GM12873 (cell line): Measurements from ENCODE around the gene ACIN1.

Experiments
- TF ChIP-seq, protein P1 (sequence below): IDR thresholded peaks from 2 replicates; pipeline ENCODE4 v1.5.1; 2012; ENCODE audit warnings: low read depth, mild to moderate bottlenecking, moderate library complexity, low read length, control low read depth; ENCODE audit not compliant: insufficient read depth; ENCODE audit errors: missing control alignments

ACIN1 gene

DNA sequence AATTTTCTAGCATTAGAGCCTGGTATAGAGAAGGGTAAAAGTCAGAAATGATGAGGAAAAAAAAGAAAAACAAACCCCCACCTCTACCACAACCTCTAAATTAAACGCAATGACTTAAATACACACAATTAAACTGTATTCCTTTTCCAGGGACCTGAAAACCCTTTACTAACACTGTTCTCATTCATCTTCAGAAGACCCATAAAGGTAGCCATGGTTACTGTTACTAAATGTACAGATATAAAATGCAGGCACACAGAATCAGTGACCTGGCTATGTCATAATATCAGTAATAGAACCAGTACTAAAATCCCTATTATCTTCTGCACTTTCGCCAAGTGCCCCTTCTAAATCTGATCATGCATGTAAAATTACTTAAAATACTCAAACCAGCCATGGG lies 1.4 kb downstream of the ACIN1 start:
- TF ChIP-seq, protein P1, sequence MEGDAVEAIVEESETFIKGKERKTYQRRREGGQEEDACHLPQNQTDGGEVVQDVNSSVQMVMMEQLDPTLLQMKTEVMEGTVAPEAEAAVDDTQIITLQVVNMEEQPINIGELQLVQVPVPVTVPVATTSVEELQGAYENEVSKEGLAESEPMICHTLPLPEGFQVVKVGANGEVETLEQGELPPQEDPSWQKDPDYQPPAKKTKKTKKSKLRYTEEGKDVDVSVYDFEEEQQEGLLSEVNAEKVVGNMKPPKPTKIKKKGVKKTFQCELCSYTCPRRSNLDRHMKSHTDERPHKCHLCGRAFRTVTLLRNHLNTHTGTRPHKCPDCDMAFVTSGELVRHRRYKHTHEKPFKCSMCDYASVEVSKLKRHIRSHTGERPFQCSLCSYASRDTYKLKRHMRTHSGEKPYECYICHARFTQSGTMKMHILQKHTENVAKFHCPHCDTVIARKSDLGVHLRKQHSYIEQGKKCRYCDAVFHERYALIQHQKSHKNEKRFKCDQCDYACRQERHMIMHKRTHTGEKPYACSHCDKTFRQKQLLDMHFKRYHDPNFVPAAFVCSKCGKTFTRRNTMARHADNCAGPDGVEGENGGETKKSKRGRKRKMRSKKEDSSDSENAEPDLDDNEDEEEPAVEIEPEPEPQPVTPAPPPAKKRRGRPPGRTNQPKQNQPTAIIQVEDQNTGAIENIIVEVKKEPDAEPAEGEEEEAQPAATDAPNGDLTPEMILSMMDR, result no peak

DNA sequence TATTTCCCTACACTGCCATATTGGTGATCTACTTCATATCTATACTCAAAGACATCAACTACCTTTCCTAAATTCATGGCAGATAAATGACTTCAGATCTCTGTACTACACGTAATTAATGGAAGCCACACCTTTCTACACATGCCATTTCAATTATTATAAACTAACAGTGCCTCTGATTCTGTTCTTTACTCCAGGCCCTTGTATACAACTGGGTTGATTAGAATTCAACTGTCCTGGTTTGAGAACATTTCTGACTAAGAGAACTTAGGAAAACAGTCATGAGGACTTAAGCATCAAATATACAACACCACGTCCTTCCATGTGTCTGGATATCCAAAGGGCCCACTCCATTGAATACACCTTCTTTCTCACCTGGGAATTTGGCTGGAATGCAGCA lies 1.8 kb downstream of the ACIN1 start:
- TF ChIP-seq, protein P1, result no peak

DNA sequence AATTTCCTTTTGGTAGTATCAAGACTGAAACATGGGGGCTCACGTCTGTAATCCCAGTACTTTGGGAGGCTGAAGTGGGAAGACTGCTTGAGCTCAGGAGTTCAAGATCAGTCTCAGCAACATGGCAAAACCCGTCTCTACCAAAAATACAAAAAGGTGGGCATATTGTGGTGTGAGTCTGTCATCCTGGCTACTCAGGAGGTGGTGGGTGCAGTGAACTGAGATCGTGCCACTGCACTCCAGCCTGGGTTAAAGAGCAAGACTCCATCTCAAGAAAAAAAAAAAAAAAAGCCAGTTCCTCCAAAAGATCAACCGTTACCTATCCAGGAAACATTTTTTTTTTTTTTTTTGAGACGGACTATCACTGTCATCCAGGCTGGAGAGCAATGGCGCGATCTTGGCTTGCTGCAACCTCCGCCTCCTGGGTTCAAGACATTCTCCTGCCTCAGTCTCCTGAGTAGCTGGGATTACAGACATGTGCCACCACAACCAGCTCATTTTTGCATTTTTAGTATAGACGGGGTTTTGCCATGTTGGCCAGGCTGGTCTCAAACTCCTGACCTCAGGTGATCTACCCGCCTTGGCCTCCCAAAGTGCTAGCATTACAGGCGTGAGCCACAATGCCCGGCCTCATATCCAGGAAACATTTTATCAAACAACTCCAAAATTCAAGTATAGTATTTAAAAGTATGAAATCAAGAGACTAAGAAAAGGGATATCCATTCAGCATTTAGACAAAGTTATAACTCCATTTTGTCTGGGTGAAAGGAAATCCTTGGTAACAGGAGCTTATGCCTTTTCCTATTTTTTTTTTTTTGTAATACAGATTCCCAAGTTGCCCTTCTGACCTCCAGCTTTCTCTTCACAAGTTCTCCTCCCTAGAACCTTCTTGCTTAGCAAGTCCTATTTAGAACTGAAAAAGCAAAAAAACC lies 3.4 kb downstream of the ACIN1 start:
- TF ChIP-seq, protein P1, result no peak

DNA sequence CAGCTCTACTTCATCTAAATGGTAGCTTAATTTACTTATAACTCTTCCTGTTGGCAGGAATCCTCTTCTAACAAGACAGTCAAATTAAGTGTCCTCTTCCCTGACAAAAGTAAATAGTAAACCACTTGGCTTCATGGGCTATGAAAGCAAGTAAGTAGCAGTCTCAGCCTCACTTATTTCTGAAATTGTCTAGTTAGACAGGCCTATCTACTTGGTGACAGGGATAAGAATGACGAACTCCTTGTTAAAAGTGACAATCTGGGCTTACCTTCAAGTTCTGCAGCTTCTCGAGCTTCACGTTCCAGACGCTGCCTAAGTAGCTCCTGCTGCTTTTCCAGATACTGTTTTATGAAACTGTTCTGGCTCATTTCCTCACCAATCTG lies 4.7 kb downstream of the ACIN1 start:
- TF ChIP-seq, protein P1, result no peak

DNA sequence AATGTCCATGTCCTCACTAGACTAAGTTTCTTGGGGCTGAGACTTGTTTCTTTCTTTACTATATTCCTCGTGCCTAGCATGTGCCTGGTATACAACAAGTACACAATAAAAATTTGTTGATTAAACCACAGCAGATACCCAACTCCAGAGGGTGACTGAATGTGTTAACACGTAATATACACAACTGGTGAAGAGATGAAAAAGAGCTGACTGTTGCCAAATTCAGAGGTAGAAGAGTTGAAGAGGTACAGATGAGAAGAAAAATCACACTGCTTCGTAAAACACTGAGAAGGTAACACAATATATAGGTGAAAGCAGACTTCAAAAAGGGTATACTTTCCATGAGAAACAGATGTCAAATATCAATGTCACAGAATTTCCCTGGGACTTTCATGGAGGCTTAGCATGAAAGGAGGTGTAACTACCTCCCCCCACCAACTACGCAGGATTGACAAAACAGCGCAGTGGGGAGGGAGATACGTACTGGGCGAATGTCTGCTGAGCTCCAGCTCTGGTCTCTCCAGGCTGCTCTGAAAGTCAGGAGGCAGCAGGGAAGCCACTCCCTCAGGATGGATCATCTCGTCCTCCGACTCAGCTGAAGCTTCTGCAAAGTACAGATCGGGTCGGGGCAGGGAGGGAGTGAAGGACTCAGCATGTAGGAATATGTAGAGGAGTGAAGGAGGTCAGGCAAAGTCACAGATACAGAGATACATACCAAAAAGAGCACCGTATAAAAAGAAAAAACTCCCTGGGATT lies 5.3 kb downstream of the ACIN1 start:
- TF ChIP-seq, protein P1, result no peak

DNA sequence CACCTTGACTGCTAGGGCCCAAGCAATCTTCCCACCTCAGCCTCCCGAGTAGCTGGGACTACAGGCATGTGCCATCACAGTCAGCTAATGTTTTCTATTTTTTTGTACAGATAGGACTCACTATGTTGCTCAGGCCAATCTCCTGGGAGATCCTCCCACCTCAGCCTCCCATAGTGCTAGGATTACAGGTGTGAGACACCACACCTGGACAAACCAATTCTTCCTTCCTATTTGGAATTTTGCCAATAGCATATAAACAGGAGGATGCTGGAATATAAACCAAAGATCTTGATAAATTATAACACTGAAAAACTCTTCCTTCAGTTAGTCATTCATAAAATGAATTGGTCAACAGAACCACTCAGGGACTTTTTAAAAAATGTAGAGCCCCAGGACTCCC lies 8.4 kb downstream of the ACIN1 start:
- TF ChIP-seq, protein P1, result no peak

DNA sequence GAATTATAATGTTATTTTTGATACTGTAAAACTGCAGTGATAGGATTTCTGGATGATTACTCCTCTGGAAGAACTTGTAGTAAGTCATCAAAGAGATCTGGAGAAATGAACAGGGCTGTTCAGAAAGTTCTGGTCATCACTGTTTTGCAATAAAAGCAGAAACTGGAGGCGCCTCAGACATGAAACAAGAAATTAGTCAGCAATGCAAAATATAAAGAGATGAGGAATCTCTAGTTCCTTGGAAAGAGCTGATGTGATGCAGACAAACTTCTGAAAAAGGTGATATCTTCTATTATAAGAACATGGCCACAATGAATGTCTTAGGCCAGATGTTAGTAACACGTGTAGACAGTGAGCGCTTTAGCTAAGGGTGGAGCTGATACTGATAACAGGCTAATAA lies 9.5 kb downstream of the ACIN1 start:
- TF ChIP-seq, protein P1, result no peak
